ENCODE results near the gene CR1.
"Not testable (repeated sequence)": the region's sequence is repeated elsewhere in the genome, so short reads cannot be mapped to it uniquely, and the experiment has no call there.

The CR1 gene

DNA sequence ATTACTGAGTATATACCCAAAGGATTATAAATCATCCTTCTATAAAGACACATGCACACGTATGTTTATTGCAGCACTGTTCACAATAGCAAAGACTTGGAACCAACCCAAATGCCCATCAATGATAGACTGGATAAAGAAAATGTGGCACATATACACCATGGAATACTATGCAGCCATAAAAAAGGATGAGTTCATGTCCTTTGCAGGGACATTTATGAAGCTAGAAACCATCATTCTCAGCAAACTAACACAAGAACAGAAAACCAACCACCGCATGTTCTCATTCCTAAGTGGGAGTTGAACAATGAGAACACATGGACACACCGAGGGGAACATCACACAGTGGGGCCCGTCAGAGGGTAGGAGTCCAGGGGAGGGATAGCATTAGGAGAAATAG lies 98.1 kb downstream of the CR1 start:
- DNase-seq = not testable (repeated sequence)

DNA sequence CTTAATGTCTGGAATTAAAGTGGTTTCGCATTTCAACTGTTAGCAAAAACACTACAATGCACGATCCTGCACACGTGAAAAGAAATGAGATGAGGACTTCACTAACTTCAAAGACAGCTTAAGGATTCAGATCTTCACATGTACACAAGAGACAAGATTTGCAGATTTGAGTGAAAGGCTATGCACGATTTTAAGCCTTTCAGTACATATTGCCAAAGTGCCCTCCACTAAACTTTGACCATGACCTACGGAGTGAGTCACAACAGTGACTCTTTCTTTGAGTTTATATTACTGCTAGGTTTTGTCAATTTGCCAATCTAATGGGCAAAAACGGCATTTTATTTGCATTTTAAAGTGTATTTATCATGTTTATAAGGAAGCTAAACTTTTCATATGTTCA lies 107.8 kb downstream of the CR1 start:
- DNase-seq = no peak

DNA sequence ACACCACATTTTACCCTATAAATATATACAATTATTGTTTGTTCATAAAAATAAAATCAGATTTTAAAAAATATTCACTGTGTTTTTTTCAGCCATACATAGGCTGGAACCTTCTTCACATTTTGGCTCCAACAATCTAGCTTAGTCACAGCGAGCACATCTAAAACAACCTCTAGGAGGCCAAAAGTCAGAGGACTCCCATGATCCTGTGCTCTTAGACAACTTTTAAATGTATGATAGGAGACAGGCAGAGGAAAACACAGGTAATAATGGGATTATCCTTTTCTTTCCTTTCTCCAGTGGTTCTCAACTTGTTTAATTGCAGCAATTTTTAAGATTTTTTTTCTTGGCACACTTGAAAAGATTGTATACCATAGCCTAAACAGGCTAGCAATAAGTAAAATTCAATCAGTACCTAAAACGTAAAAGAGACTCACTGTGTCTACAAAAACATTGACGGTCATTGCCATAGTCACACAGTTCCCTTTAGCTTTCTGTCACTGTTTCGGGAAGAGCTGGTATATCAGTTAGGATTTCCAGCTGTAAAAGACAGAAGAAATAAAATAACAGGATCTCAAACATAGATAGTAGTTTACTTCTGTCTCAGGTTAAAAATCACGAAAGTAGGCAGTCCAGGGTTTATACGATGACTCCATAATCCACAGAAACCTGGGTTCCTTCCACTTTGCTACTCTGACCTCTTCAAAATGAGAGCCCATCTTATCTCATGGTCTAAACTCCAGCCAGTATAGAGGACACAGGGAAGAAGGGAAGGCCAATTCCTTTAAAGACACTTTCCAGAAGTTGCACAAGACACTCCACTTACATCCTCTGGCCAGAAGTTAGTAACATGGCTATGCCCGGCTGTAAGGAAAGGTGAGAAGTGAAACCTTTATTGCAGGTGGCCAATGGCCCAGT lies 109.7 kb downstream of the CR1 start:
- DNase-seq = no peak

DNA sequence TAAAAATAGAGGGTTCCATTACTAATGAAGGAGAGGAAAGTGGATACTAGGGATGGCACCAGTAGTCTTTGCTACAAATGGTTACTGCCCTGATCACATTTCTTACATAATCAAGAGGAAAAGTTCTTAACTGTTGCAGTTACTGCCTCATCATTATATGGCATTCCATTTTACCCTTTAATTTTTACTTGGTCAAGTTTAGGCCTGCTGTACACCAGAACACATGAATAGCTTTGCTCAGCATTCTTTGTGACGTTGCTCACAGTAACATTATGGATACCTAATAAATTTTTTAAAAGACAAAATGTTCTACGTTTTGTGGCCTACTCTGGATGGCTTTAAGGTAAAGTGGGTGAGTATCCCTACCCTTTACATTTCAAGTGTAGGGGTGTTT lies 110.4 kb downstream of the CR1 start:
- no peak for DNase-seq

DNA sequence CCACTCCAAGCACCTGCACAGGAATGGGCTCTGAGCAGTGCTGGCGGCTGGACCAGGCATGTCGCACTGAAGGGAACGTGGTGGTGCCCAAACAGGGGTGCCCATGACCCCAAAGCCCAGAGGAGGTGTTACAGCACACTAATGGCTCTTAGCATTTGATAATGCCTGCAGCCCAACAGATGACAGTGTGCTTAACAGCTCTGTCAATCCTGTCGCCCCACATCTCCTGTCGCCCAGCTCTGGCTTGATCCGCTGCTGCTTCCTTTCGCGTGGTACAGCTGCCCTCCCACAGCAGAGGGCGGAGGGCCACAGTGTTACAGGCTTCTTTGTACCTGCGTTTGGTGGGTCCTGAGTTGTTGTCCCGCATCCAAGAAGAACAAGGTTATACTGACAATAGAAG lies 116.8 kb downstream of the CR1 start:
- no peak for DNase-seq

DNA sequence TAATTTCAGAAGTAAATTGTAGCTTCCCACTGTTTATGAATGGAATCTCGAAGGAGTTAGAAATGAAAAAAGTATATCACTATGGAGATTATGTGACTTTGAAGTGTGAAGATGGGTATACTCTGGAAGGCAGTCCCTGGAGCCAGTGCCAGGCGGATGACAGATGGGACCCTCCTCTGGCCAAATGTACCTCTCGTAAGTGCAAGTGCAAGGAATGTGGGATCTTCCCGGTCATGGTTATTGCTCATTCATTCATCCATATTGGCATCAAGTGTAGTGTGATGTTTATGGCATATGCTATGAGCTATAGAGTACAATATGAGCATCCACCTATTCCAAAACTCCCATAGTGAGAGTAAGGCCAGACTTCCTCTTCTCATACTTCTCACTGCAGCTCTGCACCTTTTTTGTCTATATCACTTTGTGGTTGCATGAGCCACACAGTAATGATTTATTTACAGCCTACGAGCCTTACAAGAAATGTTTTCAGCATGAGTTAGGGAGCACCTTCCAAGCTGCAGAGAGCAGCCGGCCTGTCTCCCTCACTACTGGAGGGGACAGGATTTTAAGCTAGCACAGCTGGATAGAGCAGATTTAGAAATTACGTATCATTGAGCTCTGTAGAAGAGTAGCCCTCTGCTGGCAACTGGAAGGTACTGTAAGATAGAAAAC lies 124.0 kb downstream of the CR1 start:
- no peak for DNase-seq

DNA sequence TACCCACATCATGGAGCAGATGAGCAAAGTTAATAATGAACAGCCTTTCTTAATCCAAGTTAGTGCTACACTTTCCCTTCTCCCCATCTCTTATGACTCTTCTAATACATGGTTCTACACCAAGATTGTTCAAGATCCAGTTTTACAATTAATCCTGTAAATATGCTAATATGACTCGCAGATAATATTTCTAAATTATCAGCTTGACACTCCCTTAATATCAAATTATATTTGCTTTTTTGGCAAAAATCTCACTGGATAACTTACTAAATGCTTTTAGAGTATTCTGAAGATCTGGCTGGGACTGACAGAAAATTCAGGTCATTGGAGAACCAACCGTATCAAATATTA lies 124.6 kb downstream of the CR1 start:
- DNase-seq = no peak

DNA sequence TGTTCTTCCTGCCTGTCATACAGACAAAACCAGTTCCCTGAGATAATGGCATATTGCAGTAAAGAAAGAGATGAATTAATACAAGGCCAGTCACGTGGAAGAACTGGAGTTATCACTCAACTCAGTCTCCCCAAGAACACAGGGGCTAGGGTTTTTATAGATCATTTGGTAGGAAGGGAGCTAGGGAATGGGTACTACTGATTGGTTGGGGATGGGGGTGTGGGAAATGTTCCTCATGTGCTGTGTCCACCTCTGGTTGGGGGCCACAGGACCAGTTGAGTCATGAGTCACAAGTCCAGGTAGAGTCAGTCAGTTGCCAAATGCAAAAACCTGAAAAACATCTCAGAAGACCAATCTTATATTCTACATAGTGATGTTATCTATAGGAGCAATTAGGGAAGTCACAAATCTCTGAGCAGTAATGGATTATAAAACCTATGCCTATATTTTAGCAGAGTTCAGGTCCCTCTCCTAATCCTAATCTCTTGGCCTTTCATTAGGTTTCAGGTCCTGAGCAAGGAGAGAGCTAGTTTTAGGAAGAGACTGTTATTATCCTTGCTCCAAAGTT lies 129.6 kb downstream of the CR1 start:
- not testable (repeated sequence) for DNase-seq

DNA sequence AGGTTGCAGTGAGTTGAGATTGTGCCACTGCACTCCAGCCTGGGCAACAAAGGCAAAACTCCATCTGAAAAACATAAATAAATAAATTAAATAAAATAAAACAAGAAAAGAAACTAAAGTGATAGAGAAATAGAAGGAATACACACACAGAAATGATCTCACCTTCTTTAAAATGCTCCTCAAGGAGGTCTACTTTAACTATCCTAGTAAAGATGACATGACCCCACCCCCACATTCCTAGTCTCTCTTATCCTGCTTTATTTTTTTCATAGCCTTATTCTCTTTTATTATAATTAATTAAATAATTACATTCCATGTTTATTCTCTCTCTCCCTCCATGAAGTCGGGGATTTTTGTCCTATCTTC lies 131.0 kb downstream of the CR1 start:
- no peak for DNase-seq

DNA sequence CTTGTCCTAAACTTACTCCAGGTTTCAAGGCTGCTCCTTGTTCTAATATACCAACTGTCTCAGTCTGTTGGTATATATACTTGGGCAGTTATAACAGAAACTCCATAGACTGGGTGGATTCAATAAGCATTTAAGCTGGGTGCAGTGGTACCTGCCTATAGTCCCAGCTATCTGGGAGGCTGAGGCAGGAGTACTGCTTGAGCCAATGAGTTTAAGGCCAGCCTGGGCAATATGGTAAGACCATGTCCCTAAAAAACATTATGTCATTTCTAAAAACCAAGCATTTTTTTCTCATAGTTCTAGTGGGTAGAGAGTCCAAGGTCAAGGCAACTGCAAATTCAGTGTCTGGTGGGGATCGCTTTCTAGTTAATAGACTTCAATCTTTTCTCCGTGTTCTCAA lies 131.5 kb downstream of the CR1 start:
- DNase-seq = no peak

DNA sequence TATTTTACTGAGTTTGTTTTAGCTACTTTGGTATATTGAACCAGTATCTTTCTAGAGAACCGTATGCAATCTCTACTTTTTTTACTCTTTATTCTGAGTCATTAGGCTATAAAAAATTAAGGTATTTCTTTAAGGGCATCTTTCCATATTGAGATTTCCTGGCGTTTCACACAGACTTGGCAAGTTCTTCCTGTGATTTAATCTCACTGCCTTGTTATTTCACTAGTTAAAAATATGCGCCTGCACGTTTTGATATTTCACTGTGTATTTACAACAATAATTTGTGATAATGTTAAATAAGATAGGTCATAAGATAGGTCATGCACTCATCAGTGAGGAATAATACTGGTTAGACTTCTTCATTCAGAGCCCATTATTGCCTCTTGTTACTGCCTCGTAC lies 132.8 kb downstream of the CR1 start:
- no peak for DNase-seq

DNA sequence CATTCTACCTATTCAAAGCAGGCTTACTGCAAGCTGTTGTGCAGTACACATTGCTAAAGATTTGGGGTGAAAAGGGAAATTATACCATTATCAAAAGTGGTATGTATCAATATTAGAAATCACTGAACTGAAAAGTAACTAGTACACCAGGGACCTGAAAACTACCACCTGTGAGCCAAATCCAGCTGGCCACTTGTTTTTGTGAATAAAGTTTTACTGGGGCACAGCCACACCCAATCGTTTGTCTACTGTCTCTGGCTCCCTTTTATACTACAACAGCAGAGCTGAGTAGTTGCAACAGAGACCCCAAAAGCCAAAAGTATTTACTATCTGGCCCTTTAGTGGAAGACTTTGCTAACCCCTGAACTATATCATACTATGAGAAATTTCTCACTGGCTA lies 135.2 kb downstream of the CR1 start:
- DNase-seq = no peak

DNA sequence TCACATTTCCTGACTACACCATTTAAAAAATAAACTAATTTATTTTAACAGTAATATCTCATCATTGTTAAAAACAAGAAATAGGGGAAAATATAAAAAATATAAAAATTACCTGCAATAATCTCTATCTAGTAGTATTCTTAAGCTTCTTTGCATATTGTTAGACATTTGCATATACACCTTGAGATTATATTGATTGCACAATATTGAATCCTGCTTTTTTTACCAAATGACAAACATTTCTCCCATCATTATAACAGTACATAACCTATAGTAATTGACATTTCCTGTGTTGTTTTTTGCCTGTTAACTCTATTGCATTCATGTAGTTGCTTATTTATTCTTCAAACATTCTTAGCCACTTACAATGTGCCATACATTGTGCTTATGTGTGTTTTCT lies 137.3 kb downstream of the CR1 start:
- DNase-seq = no peak

DNA sequence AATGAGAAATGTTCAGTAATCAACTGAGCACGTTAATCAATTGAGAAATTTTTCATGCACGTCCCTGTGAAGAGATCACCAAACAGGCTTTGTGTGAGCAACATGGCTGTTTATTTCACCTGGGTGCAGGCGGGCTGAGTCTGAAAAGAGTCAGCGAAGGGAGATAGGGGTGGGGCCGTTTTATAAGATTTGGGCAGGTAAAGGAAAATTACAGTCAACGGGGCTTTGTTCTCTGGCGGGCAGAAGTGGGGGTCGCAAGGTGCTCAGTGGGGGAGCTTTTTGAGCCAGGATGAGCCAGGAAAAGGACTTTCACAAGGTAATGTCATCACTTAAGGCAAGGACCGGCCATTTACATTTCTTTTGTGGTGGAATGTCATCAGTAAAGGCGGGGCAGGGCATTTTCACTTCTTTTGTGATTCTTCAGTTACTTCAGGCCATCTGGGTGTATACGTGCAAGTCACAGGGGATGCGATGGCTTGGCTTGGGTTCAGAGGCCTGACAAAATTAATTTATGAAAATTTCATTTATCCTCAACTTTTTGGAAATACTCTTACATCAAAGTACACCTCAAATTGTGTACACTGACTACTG lies 137.8 kb downstream of the CR1 start:
- DNase-seq = not testable (repeated sequence)

DNA sequence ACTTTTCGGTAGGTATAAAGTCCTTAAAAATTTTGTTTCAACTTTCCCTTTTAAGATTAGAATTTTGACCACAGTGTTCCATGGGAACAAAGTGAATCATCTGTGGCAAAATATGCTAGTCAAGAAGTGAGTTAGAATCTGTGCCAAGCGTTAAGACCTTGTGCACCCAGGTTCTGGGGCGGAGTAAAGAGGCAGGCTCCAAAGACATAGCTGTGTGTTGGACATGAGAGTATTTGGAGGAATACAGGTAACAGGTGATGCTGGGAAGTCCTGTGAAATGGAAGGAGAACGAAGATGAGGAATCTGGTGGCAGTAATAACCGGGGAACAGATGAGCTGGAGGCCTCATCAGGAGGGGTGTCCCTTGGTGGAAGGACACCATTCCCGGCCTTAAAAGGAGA lies 138.3 kb downstream of the CR1 start:
- DNase-seq = not testable (repeated sequence)

DNA sequence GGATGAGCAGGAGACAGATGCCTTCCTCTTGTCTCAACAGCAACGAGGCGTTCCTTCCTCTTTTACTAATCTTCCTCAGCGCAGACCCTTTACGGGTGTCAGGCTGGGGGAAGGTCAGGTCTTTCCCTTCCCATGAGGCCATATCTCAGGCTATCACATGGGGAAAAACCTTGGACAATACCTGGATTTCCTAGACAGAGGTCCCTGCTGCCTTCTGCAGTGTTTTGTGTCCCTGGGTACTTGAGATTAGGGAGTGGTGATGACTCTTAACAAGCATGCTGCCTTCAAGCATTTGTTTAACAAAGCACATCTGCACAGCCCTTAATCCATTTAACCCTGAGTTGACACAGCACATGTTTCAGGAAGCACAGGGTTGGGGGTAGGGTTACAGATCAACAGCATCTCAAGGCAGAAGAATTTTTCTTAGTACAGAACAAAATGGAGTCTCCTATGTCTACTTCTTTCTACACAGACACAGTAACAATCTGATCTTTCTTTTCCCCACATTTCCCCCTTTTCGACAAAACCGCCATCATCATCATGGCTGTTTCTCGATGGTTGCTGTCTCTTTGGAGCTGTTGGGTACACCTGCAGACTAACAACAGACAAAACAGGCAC lies 139.7 kb downstream of the CR1 start:
- DNase-seq = not testable (repeated sequence)

DNA sequence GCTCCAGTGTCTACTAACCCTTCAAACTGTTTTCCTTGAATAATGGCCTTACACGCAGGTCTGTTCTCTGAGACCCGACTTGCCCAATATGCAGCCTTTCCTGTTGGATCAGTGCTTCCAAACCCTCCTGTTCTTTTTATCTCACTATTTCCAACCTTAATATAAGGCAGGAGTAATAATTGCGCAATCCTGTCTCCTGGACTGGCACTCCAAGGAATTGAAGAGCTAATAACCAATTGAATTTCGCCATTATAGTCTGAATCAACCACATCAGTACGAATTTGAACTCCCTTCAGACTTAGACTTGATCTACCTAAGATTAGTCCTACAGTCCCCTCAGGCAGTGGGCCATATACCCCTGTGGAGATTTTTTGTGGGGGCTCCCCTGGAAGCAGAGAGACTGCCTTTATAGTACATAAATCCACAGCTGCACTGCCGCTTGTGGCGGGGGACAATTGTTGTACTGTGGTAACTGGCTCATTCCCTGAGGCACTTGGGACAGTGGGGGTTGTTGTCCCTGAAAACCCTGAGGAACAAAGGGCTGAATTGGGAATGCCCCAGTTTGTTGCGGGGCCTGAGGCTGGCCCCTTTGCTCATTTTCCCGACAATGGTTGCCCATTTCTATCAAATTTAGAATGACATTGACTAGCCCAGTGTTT lies 142.7 kb downstream of the CR1 start:
- not testable (repeated sequence) for DNase-seq

DNA sequence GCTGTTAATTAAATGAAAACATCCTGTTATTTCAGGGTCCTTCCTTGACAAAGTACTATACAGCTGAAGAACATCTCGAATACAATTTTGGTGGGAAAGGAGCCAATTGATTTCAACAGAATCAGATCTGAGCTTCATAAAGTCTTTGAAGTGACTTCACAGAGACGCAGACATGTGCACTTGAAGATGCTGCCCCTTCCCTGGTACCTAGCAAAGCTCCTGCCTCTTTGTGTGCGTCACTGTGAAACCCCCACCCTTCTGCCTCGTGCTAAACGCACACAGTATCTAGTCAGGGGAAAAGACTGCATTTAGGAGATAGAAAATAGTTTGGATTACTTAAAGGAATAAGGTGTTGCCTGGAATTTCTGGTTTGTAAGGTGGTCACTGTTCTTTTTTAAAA lies 143.4 kb downstream of the CR1 start:
- DNase-seq = not testable (repeated sequence)

DNA sequence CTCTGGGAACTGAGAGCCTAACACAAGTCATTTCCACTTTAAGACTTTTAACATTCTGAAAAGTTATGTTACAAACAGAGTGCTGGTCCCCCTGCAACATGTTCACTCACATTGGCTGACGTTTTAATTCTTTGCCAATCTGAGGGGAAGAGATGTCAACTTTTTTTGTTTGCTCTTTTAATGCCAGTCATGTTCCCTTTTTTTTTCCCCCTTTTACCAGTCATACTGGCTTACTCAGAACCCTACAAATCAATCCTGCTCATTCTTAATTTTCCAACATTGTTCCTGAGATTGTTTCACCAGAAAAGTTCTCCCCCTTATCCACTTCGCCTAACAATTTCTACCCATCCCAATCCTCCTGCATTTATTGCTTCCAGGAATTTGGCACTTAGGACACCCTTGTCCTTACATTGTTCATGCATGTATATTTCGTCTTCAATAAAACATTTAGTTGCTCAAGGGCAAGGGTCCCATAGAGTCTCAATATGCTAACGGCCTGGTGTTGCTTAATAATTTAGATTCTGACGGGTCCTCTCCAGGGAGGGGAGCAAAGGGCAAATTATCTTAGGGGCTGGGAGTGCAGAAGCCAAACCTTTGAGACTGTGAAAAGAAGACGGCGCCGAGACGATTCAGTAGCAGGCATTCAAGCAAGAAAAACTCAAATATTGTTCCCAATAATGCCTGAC lies 148.4 kb downstream of the CR1 start:
- no peak for DNase-seq

DNA sequence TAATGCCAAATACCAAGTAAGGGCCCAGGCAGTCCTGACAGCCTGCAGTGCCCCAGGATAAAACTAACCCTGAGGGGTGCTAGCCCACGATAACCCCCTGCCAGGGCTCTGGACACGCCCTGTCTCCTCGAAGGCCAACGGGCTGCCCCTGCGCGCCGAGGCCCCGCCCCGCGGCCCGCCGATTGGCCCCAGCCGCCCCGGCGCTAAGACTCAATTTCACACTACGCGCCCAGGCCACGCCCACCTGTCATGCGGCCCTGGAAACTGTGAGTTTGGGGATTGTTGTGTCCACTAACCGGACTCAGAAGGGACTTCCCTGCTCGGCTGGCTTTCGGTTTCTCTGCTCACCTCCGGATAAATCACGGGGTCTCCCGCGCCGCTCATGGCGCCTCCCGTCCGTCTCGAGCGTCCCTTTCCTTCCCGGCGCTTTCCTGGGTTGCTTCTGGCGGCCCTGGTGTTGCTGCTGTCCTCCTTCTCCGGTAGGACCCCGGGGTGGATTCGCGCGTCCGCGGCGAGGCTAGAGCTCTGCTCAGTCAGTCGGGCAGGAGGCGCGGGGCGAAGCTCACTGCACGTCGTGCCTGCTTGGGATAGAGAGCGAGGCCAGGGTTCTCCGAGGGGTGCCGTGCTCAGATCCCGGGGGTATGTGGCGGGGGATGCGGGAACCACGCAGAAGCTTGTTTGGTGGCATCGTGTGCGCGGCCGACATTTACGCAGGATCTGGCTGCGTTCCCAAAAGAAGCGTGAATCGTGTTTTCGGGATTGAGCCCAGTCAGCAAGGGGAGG lies 149.1 kb downstream of the CR1 start, which contains the start of gene CR1L:
CR1L (plus strand) TSS at position 282 of the 783 bp plus-strand sequence; CDS start at position 383, 101 bp downstream.
- peak; percentile 72 for DNase-seq

DNA sequence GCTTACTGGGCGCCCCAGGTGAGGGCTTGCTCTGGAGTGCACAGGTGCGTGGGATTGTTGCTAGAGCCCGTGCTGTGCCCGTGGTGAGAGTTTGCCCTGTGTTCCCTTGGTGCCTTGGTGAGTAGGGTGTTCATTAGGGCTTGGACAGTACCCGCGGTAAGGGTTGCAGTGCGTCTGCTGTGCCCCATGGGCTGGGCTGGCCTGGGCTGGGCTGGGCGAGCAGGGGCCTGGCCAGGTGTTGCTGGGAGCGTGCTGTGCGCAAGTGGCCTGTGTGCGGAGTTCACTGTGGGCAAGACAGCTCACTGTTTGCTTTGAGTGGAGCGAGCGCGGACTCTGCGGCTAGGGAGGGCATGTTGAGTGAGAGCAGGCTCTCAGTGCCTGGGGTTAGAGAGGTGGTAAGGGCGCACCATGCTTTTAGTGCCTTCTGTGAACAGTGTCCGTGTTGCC lies 149.7 kb downstream of the CR1 start:
- DNase-seq = no peak
